ENCODE results near the gene CTSH. TPM values are rescaled to one million over a fixed set of nuclear protein-coding genes. Genes with fewer than 3 reads are reported as not detected.
A peak's percentile ranks its signal among the peaks of the same experiment; 100 is the strongest.

Gene CTSH
- total RNA-seq, 1 experiment from 2014 or later, result 178 TPM

DNA sequence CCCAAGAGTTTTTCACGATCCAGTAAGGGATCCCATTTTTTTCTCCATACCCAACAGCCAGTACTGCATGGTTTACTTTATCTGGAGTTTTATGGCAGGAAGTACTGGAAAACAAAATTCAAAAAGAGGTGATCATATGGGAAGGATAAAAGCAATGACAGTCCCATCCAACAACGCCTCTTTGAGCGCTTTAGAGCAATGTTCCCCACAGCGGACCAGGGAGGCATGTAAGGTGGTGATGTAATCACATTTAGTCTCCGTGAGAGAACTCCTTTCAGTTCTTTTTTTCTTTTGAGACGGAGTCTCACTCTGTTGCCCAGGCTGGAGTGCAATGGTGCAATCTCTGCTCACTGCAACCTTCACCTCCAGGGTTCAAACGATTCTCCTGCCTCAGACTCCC lies 21.8 kb downstream of the CTSH start:
- no TSS peak for BruUV-seq (replicated peaks)
- H3K4me1 ChIP-seq (ENCODE audit: control insufficient read depth, insufficient read depth, low read length), result peaks cover 18% of the 10 kb centered on the region; the same call in 1 of the 2 replicates
- intact Hi-C loops (cut with micrococcal nuclease; ENCODE audit: unreplicated experiment) (no loop called here), in situ Hi-C loops (cut with HindIII; ENCODE audit: low pct_unique_long_range_greater_than_20kb, low sequenced_read_pairs) (no loop called here)
- ChIA-PET CTCF (no interaction called here), POLR2A (no interaction called here)
- H3K36me3 ChIP-seq (ENCODE audit: control insufficient read depth, insufficient read depth, low read length), result peaks cover 5% of the 10 kb centered on the region
- no peak overlapping the region for H3K4me3 ChIP-seq (ENCODE audit: low read depth in 2 of 2, low read length in 2 of 2)
- DNase-seq (ENCODE audit: low read depth, low spot score) (no peak), ATAC-seq (no peak)
- no peaks in the 10 kb centered on the region for H3K9me3 ChIP-seq (ENCODE audit: control insufficient read depth, insufficient read depth, low read depth, low read length)
- no peaks in the 10 kb centered on the region for H3K27me3 ChIP-seq (ENCODE audit: control insufficient read depth, insufficient read depth, low read length)
- TF ChIP-seq POLR2AphosphoS5 (IDR thresholded peaks at IDR 0.05; ENCODE audit: low read depth, low read length) (no peak), TCF7L2 (IDR thresholded peaks at IDR 0.05; ENCODE audit: low read depth, low read length) (no peak), SIN3A (IDR thresholded peaks at IDR 0.05; ENCODE audit: borderline replicate concordance, insufficient read depth, low read depth, low read length) (no peak)
- TF ChIP-seq, protein P1, sequence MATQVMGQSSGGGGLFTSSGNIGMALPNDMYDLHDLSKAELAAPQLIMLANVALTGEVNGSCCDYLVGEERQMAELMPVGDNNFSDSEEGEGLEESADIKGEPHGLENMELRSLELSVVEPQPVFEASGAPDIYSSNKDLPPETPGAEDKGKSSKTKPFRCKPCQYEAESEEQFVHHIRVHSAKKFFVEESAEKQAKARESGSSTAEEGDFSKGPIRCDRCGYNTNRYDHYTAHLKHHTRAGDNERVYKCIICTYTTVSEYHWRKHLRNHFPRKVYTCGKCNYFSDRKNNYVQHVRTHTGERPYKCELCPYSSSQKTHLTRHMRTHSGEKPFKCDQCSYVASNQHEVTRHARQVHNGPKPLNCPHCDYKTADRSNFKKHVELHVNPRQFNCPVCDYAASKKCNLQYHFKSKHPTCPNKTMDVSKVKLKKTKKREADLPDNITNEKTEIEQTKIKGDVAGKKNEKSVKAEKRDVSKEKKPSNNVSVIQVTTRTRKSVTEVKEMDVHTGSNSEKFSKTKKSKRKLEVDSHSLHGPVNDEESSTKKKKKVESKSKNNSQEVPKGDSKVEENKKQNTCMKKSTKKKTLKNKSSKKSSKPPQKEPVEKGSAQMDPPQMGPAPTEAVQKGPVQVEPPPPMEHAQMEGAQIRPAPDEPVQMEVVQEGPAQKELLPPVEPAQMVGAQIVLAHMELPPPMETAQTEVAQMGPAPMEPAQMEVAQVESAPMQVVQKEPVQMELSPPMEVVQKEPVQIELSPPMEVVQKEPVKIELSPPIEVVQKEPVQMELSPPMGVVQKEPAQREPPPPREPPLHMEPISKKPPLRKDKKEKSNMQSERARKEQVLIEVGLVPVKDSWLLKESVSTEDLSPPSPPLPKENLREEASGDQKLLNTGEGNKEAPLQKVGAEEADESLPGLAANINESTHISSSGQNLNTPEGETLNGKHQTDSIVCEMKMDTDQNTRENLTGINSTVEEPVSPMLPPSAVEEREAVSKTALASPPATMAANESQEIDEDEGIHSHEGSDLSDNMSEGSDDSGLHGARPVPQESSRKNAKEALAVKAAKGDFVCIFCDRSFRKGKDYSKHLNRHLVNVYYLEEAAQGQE (IDR thresholded peaks at IDR 0.05; ENCODE audit: insufficient read depth in 1 of 2, low read depth in 2 of 2, low read length in 1 of 2), result no peak
- TF ChIP-seq, protein P2, sequence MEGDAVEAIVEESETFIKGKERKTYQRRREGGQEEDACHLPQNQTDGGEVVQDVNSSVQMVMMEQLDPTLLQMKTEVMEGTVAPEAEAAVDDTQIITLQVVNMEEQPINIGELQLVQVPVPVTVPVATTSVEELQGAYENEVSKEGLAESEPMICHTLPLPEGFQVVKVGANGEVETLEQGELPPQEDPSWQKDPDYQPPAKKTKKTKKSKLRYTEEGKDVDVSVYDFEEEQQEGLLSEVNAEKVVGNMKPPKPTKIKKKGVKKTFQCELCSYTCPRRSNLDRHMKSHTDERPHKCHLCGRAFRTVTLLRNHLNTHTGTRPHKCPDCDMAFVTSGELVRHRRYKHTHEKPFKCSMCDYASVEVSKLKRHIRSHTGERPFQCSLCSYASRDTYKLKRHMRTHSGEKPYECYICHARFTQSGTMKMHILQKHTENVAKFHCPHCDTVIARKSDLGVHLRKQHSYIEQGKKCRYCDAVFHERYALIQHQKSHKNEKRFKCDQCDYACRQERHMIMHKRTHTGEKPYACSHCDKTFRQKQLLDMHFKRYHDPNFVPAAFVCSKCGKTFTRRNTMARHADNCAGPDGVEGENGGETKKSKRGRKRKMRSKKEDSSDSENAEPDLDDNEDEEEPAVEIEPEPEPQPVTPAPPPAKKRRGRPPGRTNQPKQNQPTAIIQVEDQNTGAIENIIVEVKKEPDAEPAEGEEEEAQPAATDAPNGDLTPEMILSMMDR (IDR thresholded peaks at IDR 0.05), result no peak
- peak overlapping the region; percentile 45 for H3K27ac ChIP-seq (ENCODE audit: low read length)

DNA sequence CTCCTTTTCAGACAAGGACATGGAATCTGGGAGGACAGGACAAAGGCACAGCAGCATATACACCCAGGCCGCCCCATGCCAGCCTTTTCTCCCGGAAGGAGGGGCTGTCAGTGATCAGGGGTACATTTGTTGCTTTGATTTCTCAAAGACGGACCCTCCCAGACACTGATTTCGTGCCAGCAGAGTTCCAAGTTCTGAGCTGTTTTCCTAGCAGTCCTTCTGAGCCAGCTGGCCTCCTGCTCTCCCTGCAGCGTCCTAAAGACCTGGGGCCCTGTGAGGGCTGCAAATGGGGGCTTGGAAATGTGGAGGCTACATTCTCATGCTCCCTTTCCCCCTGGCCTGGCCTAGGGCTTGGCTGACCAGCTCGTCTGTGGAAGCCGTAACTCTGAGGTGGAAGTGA lies 22.3 kb downstream of the CTSH start:
- Histone ChIP-seq H3K36me3 (ENCODE audit: control insufficient read depth, insufficient read depth, low read length) (peaks cover 5% of the 10 kb centered on the region), H3K27me3 (ENCODE audit: control insufficient read depth, insufficient read depth, low read length) (no peaks in the 10 kb centered on the region), H3K4me3 (ENCODE audit: low read depth in 2 of 2, low read length in 2 of 2) (no peak overlapping the region), H3K9me3 (ENCODE audit: control insufficient read depth, insufficient read depth, low read depth, low read length) (no peaks in the 10 kb centered on the region), H3K4me1 (ENCODE audit: control insufficient read depth, insufficient read depth, low read length) (peaks cover 14% of the 10 kb centered on the region; the same call in 1 of the 2 replicates), H3K27ac (ENCODE audit: low read length) (peak overlapping the region; percentile 45)
- intact Hi-C loops (cut with micrococcal nuclease; ENCODE audit: unreplicated experiment) (no loop called here), in situ Hi-C loops (cut with HindIII; ENCODE audit: low pct_unique_long_range_greater_than_20kb, low sequenced_read_pairs) (no loop called here)
- no peak for ATAC-seq
- ChIA-PET POLR2A (no interaction called here), CTCF (no interaction called here)
- BruUV-seq (replicated peaks), result no TSS peak
- no peak for DNase-seq (ENCODE audit: low read depth, low spot score)
- TF ChIP-seq, protein P2 (IDR thresholded peaks at IDR 0.05), result no peak
- no peak for TF ChIP-seq POLR2AphosphoS5 (IDR thresholded peaks at IDR 0.05; ENCODE audit: low read depth, low read length)
- TF ChIP-seq, protein P1 (IDR thresholded peaks at IDR 0.05; ENCODE audit: insufficient read depth in 1 of 2, low read depth in 2 of 2, low read length in 1 of 2), result no peak

Data from Panc1 (cell line).